K562 (cell line): Measurements from ENCODE around the gene CDCA7. TPM values are rescaled to one million over a fixed set of nuclear protein-coding genes. Genes with fewer than 3 reads are reported as not detected.

Experiments
- ASH1L ChIP-seq: fragments of 450-650 bp; IDR thresholded peaks from 2 replicates; pipeline ENCODE4 v1.6.1; 2018; ENCODE audit warnings: borderline replicate concordance, mild to moderate bottlenecking, low read depth; ENCODE audit not compliant: partially characterized antibody
- ATF3 ChIP-seq, 2 experiments: fragments of 450-650 bp in 1 of 2; sonication (generic) in 1 of 2; formaldehyde crosslinking in 1 of 2; IDR thresholded peaks in 1 of 2; conservative IDR thresholded peaks in 1 of 2; 2 replicates each; pipeline versions ENCODE4 v1.6.1 to v1.8.1; 2016 to 2023; ENCODE audit warnings: mild to moderate bottlenecking in 2 of 2, moderate library complexity in 2 of 2, inconsistent platforms in 1 of 2, missing genetic modification reagents in 1 of 2
- ATF7 ChIP-seq: fragments of 450-650 bp; IDR thresholded peaks from 2 replicates; pipeline ENCODE4 v1.7.1; 2014; ENCODE audit warnings: mild to moderate bottlenecking, moderate library complexity
- BRCA1 ChIP-seq, 2 experiments: fragments of 450-650 bp in 1 of 2; sonication (generic) in 1 of 2; formaldehyde crosslinking in 1 of 2; IDR thresholded peaks; 2 replicates each; pipeline versions ENCODE4 v1.5.0 to v1.6.1; 2017 to 2020; ENCODE audit warnings: mild to moderate bottlenecking in 1 of 2, missing genetic modification reagents in 1 of 2
- BRF1 ChIP-seq: IDR thresholded peaks from 3 replicates; pipeline ENCODE4 v1.6.1; 2011; ENCODE audit warnings: borderline replicate concordance, mild to moderate bottlenecking; ENCODE audit not compliant: insufficient read length; ENCODE audit errors: extremely low read depth
- CC2D1A ChIP-seq: fragments of 450-650 bp; IDR thresholded peaks from 2 replicates; pipeline ENCODE4 v1.6.1; 2017; ENCODE audit warnings: mild to moderate bottlenecking
- GATAD2B ChIP-seq: fragments of 450-650 bp; IDR thresholded peaks from 2 replicates; pipeline ENCODE4 v1.6.1; 2017; ENCODE audit warnings: mild to moderate bottlenecking, borderline replicate concordance
- HDAC3 ChIP-seq: fragments of 450-650 bp; IDR thresholded peaks from 2 replicates; pipeline ENCODE4 v1.6.1; 2018; ENCODE audit warnings: borderline replicate concordance, mild to moderate bottlenecking, moderate library complexity; ENCODE audit not compliant: partially characterized antibody
- HNRNPL ChIP-seq: fragments of 200-400 bp; formaldehyde crosslinking; IDR thresholded peaks from 2 replicates; pipeline ENCODE4 v1.6.1; 2017; ENCODE audit warnings: low read depth, mild to moderate bottlenecking, low read length
- JUNB ChIP-seq: fragments of 450-650 bp; formaldehyde crosslinking; conservative IDR thresholded peaks from 2 replicates; pipeline ENCODE4 v1.4.0; 2020; ENCODE audit warnings: mild to moderate bottlenecking
- PTTG1 ChIP-seq: fragments of 450-650 bp; IDR thresholded peaks from 2 replicates; pipeline ENCODE4 v1.6.1; 2016; ENCODE audit warnings: low read depth, mild to moderate bottlenecking, missing genetic modification characterization, missing compliant biosample characterization
- SMARCE1 ChIP-seq: fragments of 450-650 bp; IDR thresholded peaks from 2 replicates; pipeline ENCODE4 v1.7.1; 2016; ENCODE audit warnings: mild to moderate bottlenecking
- ZBTB8A ChIP-seq: fragments of 450-650 bp; IDR thresholded peaks from 2 replicates; pipeline ENCODE4 v1.6.1; 2018; ENCODE audit warnings: mild to moderate bottlenecking, moderate library complexity; ENCODE audit not compliant: partially characterized antibody
- ZFP91 ChIP-seq: sonication (generic); formaldehyde crosslinking; IDR thresholded peaks from 2 replicates; pipeline ENCODE4 v1.8.0; 2022; ENCODE audit warnings: mild to moderate bottlenecking, missing genetic modification reagents
- ZNF134 ChIP-seq: fragments of 250-450 bp; sonication (Bioruptor Pico); conservative IDR thresholded peaks from 2 replicates; pipeline ENCODE4 v1.4.0; 2020
- ZNF143 ChIP-seq: sonication (generic); formaldehyde crosslinking; IDR thresholded peaks from 2 replicates; pipeline ENCODE4 v1.9.0; 2022; ENCODE audit warnings: mild to moderate bottlenecking, missing genetic modification reagents
- ZNF24 ChIP-seq: fragments of 450-650 bp; IDR thresholded peaks from 2 replicates; pipeline ENCODE4 v1.6.1; 2016
- ZNF277 ChIP-seq: fragments of 250-450 bp; sonication (Bioruptor Pico); IDR thresholded peaks from 2 replicates; pipeline ENCODE4 v1.8.0; 2022; ENCODE audit warnings: inconsistent platforms, mild to moderate bottlenecking, moderate library complexity, borderline replicate concordance
- ZNF449 ChIP-seq: fragments of 250-450 bp; sonication (Bioruptor Pico); IDR thresholded peaks from 2 replicates; pipeline ENCODE4 v1.8.0; 2022; ENCODE audit warnings: moderate library complexity, mild to moderate bottlenecking, inconsistent platforms
- ZNF644 ChIP-seq: fragments of 200-800 bp; sonication (Bioruptor generic); IDR thresholded peaks from 2 replicates; pipeline ENCODE4 v1.6.1; 2016; ENCODE audit warnings: low read depth, missing genetic modification characterization, missing compliant biosample characterization
- ZNF75A ChIP-seq: fragments of 450-650 bp; formaldehyde crosslinking; IDR thresholded peaks from 2 replicates; pipeline ENCODE4 v1.4.0; 2020; ENCODE audit warnings: mild to moderate bottlenecking
- polyA plus RNA-seq, 8 experiments: library from polyadenylated mRNA; depleted of rRNA in 4 of 8; stranded (reverse) in 5 of 8; unstranded in 3 of 8; fragments of >200 nt; fragmentation: Nextera tagmentation in 2 of 8; fragmentation: Illumina TruSeq in 1 of 8; extraction: Ambion mirVana in 2 of 8; extraction: Trizol in 1 of 8; gene quantifications; 2 replicates each; pipeline versions ENCODE4 v1.2.1 to v1.2.3, GENCODE V29; 2011 to 2014; ENCODE audit warnings: inconsistent platforms in 1 of 8, missing spikeins in 1 of 8
- total RNA-seq, 7 experiments: library from RNA; depleted of rRNA in 6 of 7; stranded (reverse); fragments of >200 nt in 6 of 7; fragmentation: Illumina TruSeq in 2 of 7; extraction: Trizol in 2 of 7; gene quantifications; 2 replicates each; pipeline versions ENCODE4 v1.2.1 to v1.2.3, GENCODE V29; 2011 to 2021; ENCODE audit warnings: low replicate concordance in 1 of 7
- TF ChIP-seq, protein P1 (sequence below): fragments of 250-450 bp; sonication (Bioruptor Pico); IDR thresholded peaks from 2 replicates; pipeline ENCODE4 v1.5.0; 2022; ENCODE audit warnings: mild to moderate bottlenecking

Gene CDCA7
- total and polyA plus RNA-seq, 9 of the 15 experiments (the other 6 are each of a cell fraction or from before 2014, with no cell fraction given) = 28.5 to 122 (median 51.0) TPM

DNA sequence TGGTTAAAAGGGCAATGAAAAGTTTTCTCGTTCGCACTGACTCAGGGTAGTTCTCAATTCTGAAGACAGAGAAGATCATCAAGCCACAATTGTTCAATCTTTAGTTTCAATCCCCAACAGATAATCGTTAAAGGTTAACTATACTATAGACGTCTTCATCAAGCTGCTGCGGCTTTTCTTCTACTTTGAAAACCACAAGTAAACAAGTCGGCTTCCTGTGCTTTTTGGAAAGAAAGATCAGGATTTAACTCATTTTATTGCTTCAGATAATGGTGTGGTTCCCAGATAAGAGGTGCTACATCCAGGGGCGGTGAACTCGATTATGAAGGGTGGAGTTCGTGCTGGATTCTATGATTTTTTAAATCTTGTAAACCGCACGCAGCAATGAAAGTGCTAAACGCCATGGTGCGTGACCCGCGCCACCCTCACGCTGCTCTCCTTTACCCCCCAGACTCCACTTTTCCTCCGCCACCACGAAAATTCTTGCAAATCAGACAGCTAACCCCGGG lies 545 bp upstream of the CDCA7 start (continued):
- TF ChIP-seq ZNF449 (no peak), ZNF644 (tag) (no peak), BRF1 (no peak), ZBTB8A (no peak), ASH1L (no peak), ZNF134 (no peak), PTTG1 (no peak; the same call in 1 of the 2 replicates), JUNB (CRISPR knock-in tag) (no peak), ATF7 (no peak), ZNF24 (no peak), CC2D1A (peak; percentile 61), BRCA1 (IDR thresholded peaks at IDR 0.05) (no peak), BRCA1 (CRISPR knock-in tag; IDR thresholded peaks at IDR 0.05) (no peak), ZFP91 (no peak), ZNF277 (no peak), ZNF75A (CRISPR knock-in tag) (no peak), HDAC3 (peak; percentile 42), HNRNPL (no peak), SMARCE1 (peak; percentile 47; the same call in 1 of the 2 replicates), GATAD2B (peak; percentile 37; the same call in 1 of the 2 replicates), ATF3 (IDR thresholded peaks at IDR 0.05) (no peak), ATF3 (CRISPR knock-in tag; conservative IDR thresholded peaks at IDR 0.05) (no peak), ZNF143 (CRISPR knock-in tag) (no peak)
- TF ChIP-seq, protein P1, sequence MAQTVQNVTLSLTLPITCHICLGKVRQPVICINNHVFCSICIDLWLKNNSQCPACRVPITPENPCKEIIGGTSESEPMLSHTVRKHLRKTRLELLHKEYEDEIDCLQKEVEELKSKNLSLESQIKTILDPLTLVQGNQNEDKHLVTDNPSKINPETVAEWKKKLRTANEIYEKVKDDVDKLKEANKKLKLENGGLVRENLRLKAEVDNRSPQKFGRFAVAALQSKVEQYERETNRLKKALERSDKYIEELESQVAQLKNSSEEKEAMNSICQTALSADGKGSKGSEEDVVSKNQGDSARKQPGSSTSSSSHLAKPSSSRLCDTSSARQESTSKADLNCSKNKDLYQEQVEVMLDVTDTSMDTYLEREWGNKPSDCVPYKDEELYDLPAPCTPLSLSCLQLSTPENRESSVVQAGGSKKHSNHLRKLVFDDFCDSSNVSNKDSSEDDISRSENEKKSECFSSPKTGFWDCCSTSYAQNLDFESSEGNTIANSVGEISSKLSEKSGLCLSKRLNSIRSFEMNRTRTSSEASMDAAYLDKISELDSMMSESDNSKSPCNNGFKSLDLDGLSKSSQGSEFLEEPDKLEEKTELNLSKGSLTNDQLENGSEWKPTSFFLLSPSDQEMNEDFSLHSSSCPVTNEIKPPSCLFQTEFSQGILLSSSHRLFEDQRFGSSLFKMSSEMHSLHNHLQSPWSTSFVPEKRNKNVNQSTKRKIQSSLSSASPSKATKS (CRISPR knock-in tag) = no peak
